IMR-90 (cell line): ENCODE results near the gene EFHC1.

Experiments
- BHLHE40 ChIP-seq: fragments of 150-350 bp; IDR thresholded peaks from 2 replicates; pipeline ENCODE4 v1.6.1; 2016; ENCODE audit warnings: mild to moderate bottlenecking, low read depth, low read length
- CEBPB ChIP-seq: IDR thresholded peaks from 2 replicates; pipeline ENCODE4 v1.6.1; 2012; ENCODE audit warnings: low read depth, low read length, improper control_type of control experiment
- ELK1 ChIP-seq: fragments of 150-350 bp; IDR thresholded peaks from 2 replicates; pipeline ENCODE4 v1.6.1; 2016; ENCODE audit warnings: low read depth, mild to moderate bottlenecking, low read length, moderate library complexity, borderline replicate concordance
- FOS ChIP-seq: fragments of 150-350 bp; IDR thresholded peaks from 2 replicates; pipeline ENCODE4 v1.6.1; 2016; ENCODE audit warnings: low read depth, low read length
- MAFK ChIP-seq: IDR thresholded peaks from 2 replicates; pipeline ENCODE4 v1.6.1; 2012; ENCODE audit warnings: low read depth, low read length, improper control_type of control experiment
- MXI1 ChIP-seq: IDR thresholded peaks from 2 replicates; pipeline ENCODE4 v1.6.1; 2012; ENCODE audit warnings: low read depth, mild to moderate bottlenecking, low read length, moderate library complexity, borderline replicate concordance
- NFE2L2 ChIP-seq: fragments of 150-350 bp; IDR thresholded peaks from 2 replicates; pipeline ENCODE4 v1.6.1; 2016; ENCODE audit warnings: low read depth, mild to moderate bottlenecking, low read length
- POLR2A ChIP-seq: IDR thresholded peaks from 2 replicates; pipeline ENCODE4 v1.6.1; 2012; ENCODE audit warnings: mild to moderate bottlenecking, low read depth, low read length
- RAD21 ChIP-seq: IDR thresholded peaks from 2 replicates; pipeline ENCODE4 v1.6.1; 2012; ENCODE audit warnings: low read length, improper control_type of control experiment
- RCOR1 ChIP-seq: IDR thresholded peaks from 2 replicates; pipeline ENCODE4 v1.6.1; 2012; ENCODE audit warnings: mild to moderate bottlenecking, low read length, improper control_type of control experiment; ENCODE audit not compliant: insufficient replicate concordance
- SMC3 ChIP-seq: fragments of 150-350 bp; IDR thresholded peaks from 2 replicates; pipeline ENCODE4 v1.6.1; 2016; ENCODE audit warnings: low read depth, mild to moderate bottlenecking, antibody characterized with exemption, low read length, moderate library complexity
- TF ChIP-seq, protein P1 (sequence below): conservative IDR thresholded peaks from 2 replicates; pipeline ENCODE4 v1.5.1; 2012; ENCODE audit warnings: mild to moderate bottlenecking, low read depth, low read length, improper control_type of control experiment
- TF ChIP-seq, protein P2 (sequence below): fragments of 150-350 bp; IDR thresholded peaks from 2 replicates; pipeline ENCODE4 v1.6.1; 2017; ENCODE audit warnings: mild to moderate bottlenecking, antibody characterized with exemption, low read length, low read depth

- TF ChIP-seq CEBPB: no peak
- no peak for TF ChIP-seq POLR2A
- TF ChIP-seq, protein P1, sequence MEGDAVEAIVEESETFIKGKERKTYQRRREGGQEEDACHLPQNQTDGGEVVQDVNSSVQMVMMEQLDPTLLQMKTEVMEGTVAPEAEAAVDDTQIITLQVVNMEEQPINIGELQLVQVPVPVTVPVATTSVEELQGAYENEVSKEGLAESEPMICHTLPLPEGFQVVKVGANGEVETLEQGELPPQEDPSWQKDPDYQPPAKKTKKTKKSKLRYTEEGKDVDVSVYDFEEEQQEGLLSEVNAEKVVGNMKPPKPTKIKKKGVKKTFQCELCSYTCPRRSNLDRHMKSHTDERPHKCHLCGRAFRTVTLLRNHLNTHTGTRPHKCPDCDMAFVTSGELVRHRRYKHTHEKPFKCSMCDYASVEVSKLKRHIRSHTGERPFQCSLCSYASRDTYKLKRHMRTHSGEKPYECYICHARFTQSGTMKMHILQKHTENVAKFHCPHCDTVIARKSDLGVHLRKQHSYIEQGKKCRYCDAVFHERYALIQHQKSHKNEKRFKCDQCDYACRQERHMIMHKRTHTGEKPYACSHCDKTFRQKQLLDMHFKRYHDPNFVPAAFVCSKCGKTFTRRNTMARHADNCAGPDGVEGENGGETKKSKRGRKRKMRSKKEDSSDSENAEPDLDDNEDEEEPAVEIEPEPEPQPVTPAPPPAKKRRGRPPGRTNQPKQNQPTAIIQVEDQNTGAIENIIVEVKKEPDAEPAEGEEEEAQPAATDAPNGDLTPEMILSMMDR: no peak
- no peak for TF ChIP-seq BHLHE40
- no peak for TF ChIP-seq ELK1
- no peak for TF ChIP-seq MXI1
- no peak for TF ChIP-seq NFE2L2
- TF ChIP-seq SMC3: no peak
- TF ChIP-seq, protein P2, sequence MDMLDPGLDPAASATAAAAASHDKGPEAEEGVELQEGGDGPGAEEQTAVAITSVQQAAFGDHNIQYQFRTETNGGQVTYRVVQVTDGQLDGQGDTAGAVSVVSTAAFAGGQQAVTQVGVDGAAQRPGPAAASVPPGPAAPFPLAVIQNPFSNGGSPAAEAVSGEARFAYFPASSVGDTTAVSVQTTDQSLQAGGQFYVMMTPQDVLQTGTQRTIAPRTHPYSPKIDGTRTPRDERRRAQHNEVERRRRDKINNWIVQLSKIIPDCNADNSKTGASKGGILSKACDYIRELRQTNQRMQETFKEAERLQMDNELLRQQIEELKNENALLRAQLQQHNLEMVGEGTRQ: no peak
- TF ChIP-seq MAFK: no peak
- TF ChIP-seq RAD21: no peak
- TF ChIP-seq RCOR1: no peak
- TF ChIP-seq FOS: no peak
Measured at GRCh38 chr6:52545406-52546119, 125.4 kb downstream of the EFHC1 start.
